C4-2B (cell line): ENCODE measurements around the gene PRIMPOL.

Experiments used
- CTCF ChIP-seq: fragments of 450-650 bp; conservative IDR thresholded peaks from 2 replicates; pipeline ENCODE4 v1.5.1; 2017; ENCODE audit warnings: mild to moderate bottlenecking
- ZFX ChIP-seq: fragments of 450-650 bp; IDR thresholded peaks from 2 replicates; pipeline ENCODE4 v1.6.1; 2017

- no peak for TF ChIP-seq CTCF
- TF ChIP-seq ZFX, result no peak
Measured at GRCh38 chr4:184732126-184732525, 82.6 kb downstream of the PRIMPOL start.
